Measurements from ENCODE around the gene CALML6.

DNA sequence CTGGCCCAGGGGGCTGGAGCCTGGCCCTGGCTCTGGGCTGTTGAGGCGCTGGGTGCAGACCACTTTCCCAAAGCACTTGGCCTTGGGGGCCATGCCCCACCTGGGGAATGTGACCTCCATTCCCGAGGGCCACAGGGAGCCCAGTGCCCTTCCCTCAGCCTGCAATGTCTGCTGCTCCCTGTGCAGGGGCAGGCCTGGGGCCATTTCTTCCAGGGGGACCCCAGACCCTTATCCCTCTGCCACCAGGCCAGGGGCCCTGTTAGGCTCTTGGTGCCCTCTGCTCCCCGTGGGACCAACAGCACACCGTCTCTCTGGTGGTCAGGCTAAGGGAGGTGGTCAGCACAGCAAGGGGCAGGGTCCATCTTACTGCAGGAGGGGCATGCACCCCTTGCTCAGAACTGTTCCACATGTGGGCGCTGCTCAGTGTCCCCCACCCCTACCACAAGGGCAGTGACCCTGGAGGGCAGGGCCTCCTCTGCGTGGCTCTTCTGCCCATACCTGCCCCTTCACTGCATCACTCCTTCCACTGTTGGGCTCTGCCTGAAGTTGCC, 5.1 kb downstream of the CALML6 start:
- TF ChIP-seq CTCF (IDR thresholded peaks at IDR 0.05; ENCODE audit: low read length) (no peak), EZH2 (optimal IDR thresholded peaks at IDR 0.05; ENCODE audit: low read depth, low read length) (no peak)

Measured in MM.1S (cell line).